Neural cell (in vitro differentiated cells): ENCODE measurements around the gene HEBP2.

Source experiments
- CTCF ChIP-seq: fragments of 450-650 bp; IDR thresholded peaks from 2 replicates; pipeline ENCODE4 v1.5.1; 2014; ENCODE audit warnings: antibody characterized with exemption, mild to moderate bottlenecking, moderate library complexity; ENCODE audit not compliant: poor library complexity, severe bottlenecking
- EZH2 ChIP-seq: fragments of 200-600, 300-800 bp; shearing (Covaris generic), sonication (generic); IDR thresholded peaks from 2 replicates; pipeline ENCODE4 v1.6.1; 2014; ENCODE audit warnings: antibody characterized with exemption, low read length, borderline replicate concordance, mild to moderate bottlenecking; ENCODE audit not compliant: insufficient read depth, poor library complexity, severe bottlenecking
- MXI1 ChIP-seq: fragments of 450-650 bp; conservative IDR thresholded peaks from 2 replicates; pipeline ENCODE4 v1.6.1; 2014; ENCODE audit warnings: antibody characterized with exemption, mild to moderate bottlenecking; ENCODE audit not compliant: poor library complexity, severe bottlenecking
- POLR2AphosphoS5 ChIP-seq: IDR thresholded peaks from 2 replicates; pipeline ENCODE4 v1.6.1; 2012
- RAD21 ChIP-seq: fragments of 450-650 bp; conservative IDR thresholded peaks from 2 replicates; pipeline ENCODE4 v1.6.1; 2014; ENCODE audit warnings: antibody characterized with exemption, mild to moderate bottlenecking, moderate library complexity
- SMC3 ChIP-seq: fragments of 450-650 bp; conservative IDR thresholded peaks from 2 replicates; pipeline ENCODE4 v1.6.1; 2014; ENCODE audit warnings: antibody characterized with exemption, mild to moderate bottlenecking, moderate library complexity; ENCODE audit not compliant: poor library complexity
- TAF1 ChIP-seq: IDR thresholded peaks from 2 replicates; pipeline ENCODE4 v1.6.1; 2012; ENCODE audit warnings: low read depth
- TF ChIP-seq, protein P1 (sequence below): IDR thresholded peaks from 2 replicates; pipeline ENCODE4 v1.6.1; 2012; ENCODE audit warnings: borderline replicate concordance

DNA sequence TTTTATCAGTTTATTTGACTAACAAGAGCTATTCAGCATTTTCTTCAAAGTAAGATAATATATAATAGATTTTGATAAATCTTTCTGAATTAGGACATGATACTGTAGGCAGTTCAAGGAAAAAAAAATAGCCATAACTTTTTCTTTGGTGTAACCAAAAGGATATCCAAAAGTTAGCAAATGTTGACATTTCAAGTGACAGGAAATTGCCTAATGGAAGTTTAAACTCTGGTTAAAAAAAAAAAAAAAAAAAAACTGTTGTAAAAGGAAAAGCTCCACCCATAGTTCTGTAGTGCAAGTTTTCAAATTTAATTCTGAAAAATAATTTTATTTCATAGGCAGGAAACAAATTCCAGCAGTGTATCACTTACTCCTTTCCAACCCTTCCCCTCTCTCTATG lies 18.8 kb downstream of the HEBP2 start:
- TF ChIP-seq TAF1 (no peak), SMC3 (no peak), CTCF (no peak), EZH2 (no peak), POLR2AphosphoS5 (no peak), MXI1 (no peak), RAD21 (no peak)
- TF ChIP-seq, protein P1, sequence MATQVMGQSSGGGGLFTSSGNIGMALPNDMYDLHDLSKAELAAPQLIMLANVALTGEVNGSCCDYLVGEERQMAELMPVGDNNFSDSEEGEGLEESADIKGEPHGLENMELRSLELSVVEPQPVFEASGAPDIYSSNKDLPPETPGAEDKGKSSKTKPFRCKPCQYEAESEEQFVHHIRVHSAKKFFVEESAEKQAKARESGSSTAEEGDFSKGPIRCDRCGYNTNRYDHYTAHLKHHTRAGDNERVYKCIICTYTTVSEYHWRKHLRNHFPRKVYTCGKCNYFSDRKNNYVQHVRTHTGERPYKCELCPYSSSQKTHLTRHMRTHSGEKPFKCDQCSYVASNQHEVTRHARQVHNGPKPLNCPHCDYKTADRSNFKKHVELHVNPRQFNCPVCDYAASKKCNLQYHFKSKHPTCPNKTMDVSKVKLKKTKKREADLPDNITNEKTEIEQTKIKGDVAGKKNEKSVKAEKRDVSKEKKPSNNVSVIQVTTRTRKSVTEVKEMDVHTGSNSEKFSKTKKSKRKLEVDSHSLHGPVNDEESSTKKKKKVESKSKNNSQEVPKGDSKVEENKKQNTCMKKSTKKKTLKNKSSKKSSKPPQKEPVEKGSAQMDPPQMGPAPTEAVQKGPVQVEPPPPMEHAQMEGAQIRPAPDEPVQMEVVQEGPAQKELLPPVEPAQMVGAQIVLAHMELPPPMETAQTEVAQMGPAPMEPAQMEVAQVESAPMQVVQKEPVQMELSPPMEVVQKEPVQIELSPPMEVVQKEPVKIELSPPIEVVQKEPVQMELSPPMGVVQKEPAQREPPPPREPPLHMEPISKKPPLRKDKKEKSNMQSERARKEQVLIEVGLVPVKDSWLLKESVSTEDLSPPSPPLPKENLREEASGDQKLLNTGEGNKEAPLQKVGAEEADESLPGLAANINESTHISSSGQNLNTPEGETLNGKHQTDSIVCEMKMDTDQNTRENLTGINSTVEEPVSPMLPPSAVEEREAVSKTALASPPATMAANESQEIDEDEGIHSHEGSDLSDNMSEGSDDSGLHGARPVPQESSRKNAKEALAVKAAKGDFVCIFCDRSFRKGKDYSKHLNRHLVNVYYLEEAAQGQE: no peak
